Measurements from ENCODE around the gene MAP2K7.

Gene MAP2K7

GRCh38 chr19:7919610-7920518 is 16.2 kb downstream of the MAP2K7 start, which contains the start of gene SNAPC2 (continued):
- TF ChIP-seq ZNF510 (tag by site-specific recombination; IDR thresholded peaks at IDR 0.05; ENCODE audit: insufficient replicate concordance): no peak
- no peak for TF ChIP-seq ZNF544 (tag by site-specific recombination; IDR thresholded peaks at IDR 0.05)
- TF ChIP-seq ZNF530 (tag by site-specific recombination; IDR thresholded peaks at IDR 0.05; ENCODE audit: low read depth): no peak
- peak; percentile 29; the same call in 1 of the 2 replicates for TF ChIP-seq PATZ1 (tag by site-specific recombination; IDR thresholded peaks at IDR 0.05)
- TF ChIP-seq ZBTB8A (tag by site-specific recombination; IDR thresholded peaks at IDR 0.05): peak; percentile 10; the same call in 1 of the 2 replicates
- TF ChIP-seq ZNF561 (tag by site-specific recombination; IDR thresholded peaks at IDR 0.05; ENCODE audit: borderline replicate concordance): peak; percentile 72; the same call in 1 of the 2 replicates
- no peak for TF ChIP-seq ZNF18 (tag by site-specific recombination; IDR thresholded peaks at IDR 0.05)
- TF ChIP-seq GLI2 (tag by site-specific recombination; IDR thresholded peaks at IDR 0.05; ENCODE audit: borderline replicate concordance, low read depth): no peak
- 0 out of 2 replicates have a peak, but pooled peaks have one; percentile 7 for TF ChIP-seq ZBTB1 (tag by site-specific recombination; IDR thresholded peaks at IDR 0.05)
- peak; percentile 56; the same call in 1 of the 2 replicates for TF ChIP-seq KLF7 (tag by site-specific recombination; IDR thresholded peaks at IDR 0.05; ENCODE audit: borderline replicate concordance)
- peak; percentile 98 for TF ChIP-seq ZNF335 (tag by site-specific recombination; conservative IDR thresholded peaks at IDR 0.05)
- TF ChIP-seq GLIS1 (tag by site-specific recombination; IDR thresholded peaks at IDR 0.05): peak; percentile 60
- peak; percentile 40; the same call in 1 of the 2 replicates for TF ChIP-seq KLF17 (tag by site-specific recombination; IDR thresholded peaks at IDR 0.05)
- TF ChIP-seq ZXDB (tag by site-specific recombination; IDR thresholded peaks at IDR 0.05): peak; percentile 64; the same call in 1 of the 2 replicates
- peak; percentile 56; the same call in 1 of the 2 replicates for TF ChIP-seq KLF1 (tag by site-specific recombination; IDR thresholded peaks at IDR 0.05)
- TF ChIP-seq ZNF580 (tag by site-specific recombination; IDR thresholded peaks at IDR 0.05): no peak
- no peak for TF ChIP-seq BCL11B (tag by site-specific recombination; IDR thresholded peaks at IDR 0.05; ENCODE audit: low read depth)
- TF ChIP-seq SP7 (tag by site-specific recombination; IDR thresholded peaks at IDR 0.05): peak; percentile 66
- TF ChIP-seq ZNF785 (tag by site-specific recombination; IDR thresholded peaks at IDR 0.05): no peak
- TF ChIP-seq KLF16 (tag by site-specific recombination; IDR thresholded peaks at IDR 0.05): peak; percentile 90
- no peak for TF ChIP-seq AEBP2 (tag by site-specific recombination; IDR thresholded peaks at IDR 0.05; ENCODE audit: borderline replicate concordance)
- TF ChIP-seq ZBTB26 (tag by site-specific recombination; optimal IDR thresholded peaks at IDR 0.05): peak; percentile 88
- no peak for TF ChIP-seq ZNF548 (tag by site-specific recombination; IDR thresholded peaks at IDR 0.05)

Data from HEK293 (cell line).